ENCODE data around the gene TAGLN. TPM values are rescaled to one million over a fixed set of nuclear protein-coding genes. Genes with fewer than 3 reads are reported as not detected.

The TAGLN gene
- total and polyA plus RNA-seq, 2 donors (not counting 1 experiment from before 2014, with no cell fraction given): 17.9 to 51.8 TPM

DNA sequence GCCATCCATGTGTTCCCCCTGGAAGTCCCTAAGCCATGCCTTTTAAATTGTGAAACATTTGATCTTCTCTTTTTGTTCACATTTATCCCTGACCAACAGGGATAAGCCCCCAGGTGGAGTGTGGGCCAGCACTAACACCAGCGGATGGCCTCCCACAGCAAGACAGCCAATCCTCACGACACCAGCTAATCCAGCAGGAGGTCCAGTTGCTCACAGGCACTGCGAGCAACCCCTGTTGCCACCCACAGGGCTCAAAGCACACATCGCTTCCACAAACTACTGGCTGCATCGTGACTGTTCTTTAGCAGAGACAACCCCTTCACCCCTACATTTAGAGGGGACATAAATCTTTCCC is 30.7 kb downstream of the TAGLN start:
- peaks cover 3 to 51% of the 10 kb centered on the region in 2 experiments for H3K36me3 ChIP-seq (replicated peaks in 1 of 2; ENCODE audit: control extremely low read depth in 1 of 2, control insufficient read depth in 1 of 2, extremely low read depth in 1 of 2, insufficient read depth in 2 of 2, low read length in 1 of 2)
- no peaks in the 10 kb centered on the region for H3K9me3 Mint-ChIP-seq (ENCODE audit: insufficient read depth)
- peak overlapping the region; percentile 99 for H3K27ac Mint-ChIP-seq
- peak overlapping the region; percentile 74 for H3K9ac ChIP-seq (ENCODE audit: low read length)
- H3K27ac ChIP-seq (ENCODE audit: low read length in 2 of 2): peak overlapping the region; percentile 82 to 84
- H3K4me1 ChIP-seq (ENCODE audit: control insufficient read depth in 2 of 2, insufficient read depth in 2 of 2, low read length in 2 of 2): peaks cover 34 to 44% of the 10 kb centered on the region in 2 donors
- CTCF ChIA-PET: interaction anchor here (1.2 to 19.9 kb wide), 8 partner anchors 8 to 394 kb away, joined by 3 to 309 read pairs (median 8); partner anchors contain the start of genes PAFAH1B2, SIDT2 and SIK3
- TF ChIP-seq EZH2 (IDR thresholded peaks at IDR 0.05; ENCODE audit: borderline replicate concordance, insufficient read depth, low read depth, low read length, poor library complexity, severe bottlenecking): no peak
- TF ChIP-seq, protein P1, sequence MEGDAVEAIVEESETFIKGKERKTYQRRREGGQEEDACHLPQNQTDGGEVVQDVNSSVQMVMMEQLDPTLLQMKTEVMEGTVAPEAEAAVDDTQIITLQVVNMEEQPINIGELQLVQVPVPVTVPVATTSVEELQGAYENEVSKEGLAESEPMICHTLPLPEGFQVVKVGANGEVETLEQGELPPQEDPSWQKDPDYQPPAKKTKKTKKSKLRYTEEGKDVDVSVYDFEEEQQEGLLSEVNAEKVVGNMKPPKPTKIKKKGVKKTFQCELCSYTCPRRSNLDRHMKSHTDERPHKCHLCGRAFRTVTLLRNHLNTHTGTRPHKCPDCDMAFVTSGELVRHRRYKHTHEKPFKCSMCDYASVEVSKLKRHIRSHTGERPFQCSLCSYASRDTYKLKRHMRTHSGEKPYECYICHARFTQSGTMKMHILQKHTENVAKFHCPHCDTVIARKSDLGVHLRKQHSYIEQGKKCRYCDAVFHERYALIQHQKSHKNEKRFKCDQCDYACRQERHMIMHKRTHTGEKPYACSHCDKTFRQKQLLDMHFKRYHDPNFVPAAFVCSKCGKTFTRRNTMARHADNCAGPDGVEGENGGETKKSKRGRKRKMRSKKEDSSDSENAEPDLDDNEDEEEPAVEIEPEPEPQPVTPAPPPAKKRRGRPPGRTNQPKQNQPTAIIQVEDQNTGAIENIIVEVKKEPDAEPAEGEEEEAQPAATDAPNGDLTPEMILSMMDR (IDR thresholded peaks at IDR 0.05): no peak
- WGBS (ENCODE audit: insufficient coverage): 74% methylated on average over 5 of the region's 5 CpGs
- H3K4me2 ChIP-seq (replicated peaks; ENCODE audit: low read depth, low read length, poor library complexity, severe bottlenecking): peak overlapping the region; percentile 96
- no peaks in the 10 kb centered on the region for H4K20me1 ChIP-seq (ENCODE audit: control insufficient read depth, insufficient read depth, low read length, poor library complexity, severe bottlenecking)
- peaks cover 0 to 3% (median 0%) of the 10 kb centered on the region in 3 donors for H3K9me3 ChIP-seq (ENCODE audit: control extremely low read depth in 1 of 3, control insufficient read depth in 2 of 3, insufficient read depth in 1 of 3, low read length in 2 of 3)
- no peaks in the 10 kb centered on the region for H3K27me3 Mint-ChIP-seq
- peak overlapping the region; percentile 95 for H3K4me3 Mint-ChIP-seq
- POLR2A ChIA-PET: interaction anchor here (0.5 to 0.6 kb wide), 3 partner anchors 44 to 135 kb away, joined by 3 to 13 read pairs (median 7); no protein-coding TSS in a partner anchor
- DNase-seq (no peak), ATAC-seq (ENCODE audit: low read depth) (no peak)
- intact Hi-C loops (cut with micrococcal nuclease): loop anchor here (1.0 to 5.0 kb wide), 4 partner anchors 52 to 587 kb away; partner anchors contain the start of genes BUD13, SIDT2 and SIK3
- H3K4me1 Mint-ChIP-seq: peaks cover 54% of the 10 kb centered on the region
- no peak overlapping the region for H2AFZ ChIP-seq (ENCODE audit: insufficient read depth, low read depth, low read length, poor library complexity, severe bottlenecking)
- peaks cover 67% of the 10 kb centered on the region for H3K79me2 ChIP-seq (ENCODE audit: control insufficient read depth, insufficient read depth, low read length)
- H3K27me3 ChIP-seq (replicated peaks in 1 of 4; ENCODE audit: control extremely low read depth in 1 of 4, control insufficient read depth in 3 of 4, insufficient read depth in 4 of 4, low read length in 3 of 4): no peaks in the 10 kb centered on the region
- H3K4me3 ChIP-seq (ENCODE audit: control extremely low read depth in 1 of 5, extremely low read depth in 1 of 5, insufficient read depth in 1 of 5, low read depth in 2 of 5, low read length in 4 of 5): peak overlapping the region in 4 of 5 experiments; percentile 90 to 99 (median 94)

Data from B cell (primary cell).